Parathyroid adenoma (tissue), 2 donors: Measurements from ENCODE around the gene CRAMP1.

ENCODE experiments used
- H2AFZ ChIP-seq: fragments of 300-600 bp; sonication (generic); one replicate; pipeline ENCODE4 v1.7.0; 2017; ENCODE audit warnings: antibody characterized with exemption, mild to moderate bottlenecking
- H3K27ac ChIP-seq: fragments of 300-600 bp; sonication (generic); one replicate; pipeline ENCODE4 v1.7.0; 2017
- H3K27me3 ChIP-seq: fragments of 300-600 bp; sonication (generic); one replicate; pipeline ENCODE4 v1.7.0; 2017; ENCODE audit warnings: low read length; ENCODE audit not compliant: control insufficient read depth, insufficient read depth
- H3K36me3 ChIP-seq: fragments of 300-600 bp; sonication (generic); one replicate; pipeline ENCODE4 v1.7.0; 2017; ENCODE audit warnings: low read length; ENCODE audit not compliant: control insufficient read depth, insufficient read depth
- H3K4me1 ChIP-seq: fragments of 300-600 bp; sonication (generic); one replicate; pipeline ENCODE4 v1.7.0; 2017; ENCODE audit warnings: control low read depth
- H3K4me2 ChIP-seq: fragments of 300-600 bp; sonication (generic); one replicate; pipeline ENCODE4 v1.7.0; 2017; ENCODE audit warnings: low read length
- H3K4me3 ChIP-seq: fragments of 300-600 bp; sonication (generic); one replicate; pipeline ENCODE4 v1.7.0; 2017; ENCODE audit warnings: low read depth, low read length
- H3K79me2 ChIP-seq: fragments of 300-600 bp; sonication (generic); one replicate; pipeline ENCODE4 v1.7.0; 2017; ENCODE audit warnings: control low read depth
- H3K9ac ChIP-seq: fragments of 300-600 bp; sonication (generic); one replicate; pipeline ENCODE4 v1.7.0; 2017; ENCODE audit warnings: mild to moderate bottlenecking
- H3K9me3 ChIP-seq: fragments of 300-600 bp; sonication (generic); one replicate; pipeline ENCODE4 v1.7.0; 2017; ENCODE audit warnings: low read length; ENCODE audit not compliant: control insufficient read depth
- CTCF ChIP-seq: fragments of 300-600 bp; sonication (generic); IDR thresholded peaks from one replicate; pipeline ENCODE4 v1.7.0; 2017; ENCODE audit warnings: antibody characterized with exemption, mild to moderate bottlenecking
- donor health status: primary hyperparathyroidism.

The CRAMP1 gene

GRCh38 chr16:1567988-1568387 lies 44.2 kb upstream of the CRAMP1 start:
- Histone ChIP-seq H3K9me3 (no peaks in the 10 kb centered on the region), H3K9ac (no peak overlapping the region), H3K79me2 (no peaks in the 10 kb centered on the region), H3K36me3 (no peaks in the 10 kb centered on the region), H3K4me3 (no peak overlapping the region), H3K4me2 (no peak overlapping the region), H3K27ac (no peak overlapping the region), H3K4me1 (no peaks in the 10 kb centered on the region), H3K27me3 (no peaks in the 10 kb centered on the region), H2AFZ (no peak overlapping the region)
- TF ChIP-seq CTCF: no peak

GRCh38 chr16:1571012-1571671 lies 41.0 kb upstream of the CRAMP1 start:
- H3K4me1 ChIP-seq: no peaks in the 10 kb centered on the region
- H2AFZ ChIP-seq: no peak overlapping the region
- no peaks in the 10 kb centered on the region for H3K36me3 ChIP-seq
- no peak overlapping the region for H3K4me3 ChIP-seq
- no peaks in the 10 kb centered on the region for H3K27me3 ChIP-seq
- no peak for TF ChIP-seq CTCF
- H3K9ac ChIP-seq: no peak overlapping the region
- no peaks in the 10 kb centered on the region for H3K79me2 ChIP-seq
- H3K27ac ChIP-seq: no peak overlapping the region
- no peak overlapping the region for H3K4me2 ChIP-seq
- H3K9me3 ChIP-seq: no peaks in the 10 kb centered on the region

GRCh38 chr16:1572673-1573072 lies 39.5 kb upstream of the CRAMP1 start:
- Histone ChIP-seq H3K36me3 (no peaks in the 10 kb centered on the region), H3K27ac (no peak overlapping the region)

GRCh38 chr16:1573301-1573700 lies 38.9 kb upstream of the CRAMP1 start:
- Histone ChIP-seq H3K9me3 (no peaks in the 10 kb centered on the region), H2AFZ (no peak overlapping the region), H3K27me3 (no peaks in the 10 kb centered on the region), H3K9ac (no peak overlapping the region), H3K4me3 (no peak overlapping the region), H3K4me1 (no peaks in the 10 kb centered on the region), H3K36me3 (no peaks in the 10 kb centered on the region), H3K27ac (no peak overlapping the region), H3K4me2 (no peak overlapping the region), H3K79me2 (no peaks in the 10 kb centered on the region)
- no peak for TF ChIP-seq CTCF

More at GRCh38 chr16:1572673-1573072, 39.5 kb upstream of the CRAMP1 start:
- TF ChIP-seq CTCF: no peak
- no peaks in the 10 kb centered on the region for H3K9me3 ChIP-seq
- no peak overlapping the region for H3K4me2 ChIP-seq
- no peak overlapping the region for H3K9ac ChIP-seq
- no peak overlapping the region for H2AFZ ChIP-seq
- no peaks in the 10 kb centered on the region for H3K79me2 ChIP-seq
- no peaks in the 10 kb centered on the region for H3K4me1 ChIP-seq
- H3K4me3 ChIP-seq: no peak overlapping the region
- no peaks in the 10 kb centered on the region for H3K27me3 ChIP-seq

GRCh38 chr16:1575578-1575977 lies 36.6 kb upstream of the CRAMP1 start:
- no peak overlapping the region for H3K27ac ChIP-seq
- H3K4me2 ChIP-seq: no peak overlapping the region
- H3K9ac ChIP-seq: no peak overlapping the region
- H3K79me2 ChIP-seq: no peaks in the 10 kb centered on the region
- H3K36me3 ChIP-seq: no peaks in the 10 kb centered on the region
- no peaks in the 10 kb centered on the region for H3K9me3 ChIP-seq
- TF ChIP-seq CTCF: no peak
- H2AFZ ChIP-seq: no peak overlapping the region
- no peaks in the 10 kb centered on the region for H3K4me1 ChIP-seq
- H3K27me3 ChIP-seq: no peaks in the 10 kb centered on the region
- no peak overlapping the region for H3K4me3 ChIP-seq
